Measurements from ENCODE around the gene SYT2.
"Not testable (repeated sequence)": the region's sequence is repeated elsewhere in the genome, so short reads cannot be mapped to it uniquely, and the experiment has no call there.

Gene SYT2

DNA sequence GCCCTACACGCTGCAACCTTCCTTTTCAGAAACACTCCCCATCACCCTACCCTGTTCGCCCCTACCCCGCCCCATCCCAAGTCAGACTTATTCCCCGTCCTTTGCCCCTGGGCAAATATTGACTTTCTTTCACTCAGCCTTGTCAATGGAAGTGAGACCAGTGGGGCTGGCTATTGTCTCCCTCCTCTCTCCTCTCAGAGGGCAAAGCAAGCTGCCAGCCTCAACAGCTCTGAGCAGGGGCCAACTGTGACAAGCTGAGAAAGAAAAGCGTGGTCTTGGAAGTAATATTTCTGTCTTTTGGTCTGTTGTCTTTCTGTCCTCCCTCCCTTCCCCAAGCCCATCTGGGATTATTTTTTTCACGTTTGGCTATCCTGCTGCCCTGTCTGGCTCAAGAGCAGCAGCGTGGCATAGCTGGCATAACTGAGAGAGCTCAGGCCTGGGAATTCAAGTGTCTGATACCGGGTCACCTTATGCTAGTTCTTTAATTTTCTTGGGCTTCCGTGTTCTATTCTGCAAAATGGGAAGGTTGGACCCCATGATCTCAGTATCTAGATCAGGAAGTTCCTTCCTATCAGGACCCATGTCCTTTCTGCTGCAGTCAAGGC lies 71.5 kb downstream of the SYT2 start:
- DNase-seq = peak; percentile 23

GRCh38 chr1:202638019-202638700 lies 72.1 kb downstream of the SYT2 start:
- DNase-seq = no peak

DNA sequence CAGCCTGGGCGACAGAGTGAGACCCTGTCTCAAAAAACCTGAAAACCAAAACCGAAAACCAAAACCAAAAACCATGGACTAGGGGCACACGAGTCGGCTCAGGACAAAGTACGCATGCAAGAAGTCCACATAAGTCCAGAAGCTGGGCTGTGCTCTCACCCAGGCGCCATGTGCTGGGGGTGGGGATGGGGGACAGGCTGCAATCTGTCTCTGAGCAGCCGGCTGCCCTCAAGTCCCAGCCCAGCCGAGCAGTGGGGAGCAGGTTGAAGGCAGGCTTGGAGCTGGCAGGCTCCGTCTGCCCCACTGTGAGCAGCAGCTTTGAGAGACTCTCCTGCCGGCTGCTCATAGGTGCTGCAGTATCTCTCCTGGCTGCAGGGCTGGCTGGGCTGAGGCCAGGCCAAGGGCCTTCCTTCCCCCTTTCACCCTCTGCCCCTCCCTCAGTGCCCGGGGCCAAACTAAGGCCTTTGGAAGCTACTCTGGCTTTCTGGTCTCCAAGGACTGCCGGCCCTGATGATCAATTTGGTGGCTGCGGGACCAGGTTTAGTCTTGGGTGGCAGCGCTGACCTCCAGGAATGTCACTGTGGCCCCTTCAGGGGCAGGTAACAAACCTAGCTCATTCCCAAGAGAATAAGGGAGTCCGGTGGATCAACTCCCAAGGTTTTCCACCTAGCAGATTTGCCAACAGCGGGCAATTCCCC lies 72.8 kb downstream of the SYT2 start:
- not testable (repeated sequence) for DNase-seq

DNA sequence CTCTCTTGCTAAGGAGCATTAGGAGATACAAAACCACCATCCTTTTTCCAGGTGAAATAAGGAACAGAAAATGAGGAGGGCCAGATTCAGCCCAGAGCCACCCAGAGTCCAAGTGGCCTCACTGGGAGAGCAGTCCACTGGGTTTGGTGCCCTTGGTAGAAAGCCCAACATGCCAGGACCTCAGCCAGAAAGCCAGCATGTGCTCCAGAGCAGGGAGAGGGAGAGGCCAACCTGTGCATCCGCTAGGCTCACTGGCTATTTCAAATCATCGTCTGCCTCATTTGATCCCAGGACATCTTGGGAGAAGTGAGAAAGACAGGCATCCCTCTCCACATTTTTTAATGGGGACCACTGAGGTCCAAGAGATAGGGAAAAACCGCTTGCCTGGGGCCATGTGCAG lies 74.1 kb downstream of the SYT2 start:
- DNase-seq = not testable (repeated sequence)

GRCh38 chr1:202632241-202632640 lies 78.0 kb downstream of the SYT2 start:
- DNase-seq = no peak

- DNase-seq = no peak
Measured at GRCh38 chr1:202631076-202631923, 79.0 kb downstream of the SYT2 start.

DNA sequence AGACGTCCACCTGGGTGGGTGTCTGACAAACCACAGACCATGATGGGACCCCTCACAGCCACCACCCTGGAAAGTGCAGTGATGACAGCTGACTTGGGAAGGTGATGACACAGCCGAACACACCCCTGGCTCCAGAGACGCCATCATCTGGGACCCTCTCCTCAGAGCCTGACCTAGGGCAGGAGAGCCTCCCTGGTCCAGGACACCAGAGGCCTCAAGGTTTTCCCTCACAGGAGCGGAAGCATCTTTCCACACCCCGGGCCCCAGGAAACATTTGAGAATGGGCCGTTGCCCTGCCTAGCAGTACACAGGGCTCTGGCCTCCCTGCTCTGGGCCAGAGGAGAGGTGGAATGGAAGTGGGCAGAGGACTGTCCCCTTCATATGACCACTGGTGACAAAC lies 79.7 kb downstream of the SYT2 start:
- DNase-seq = no peak

GRCh38 chr1:202630096-202630495 lies 80.2 kb downstream of the SYT2 start:
- not testable (repeated sequence) for DNase-seq

GRCh38 chr1:202629257-202629811 lies 80.9 kb downstream of the SYT2 start:
- not testable (repeated sequence) for DNase-seq

GRCh38 chr1:202628646-202629215 lies 81.5 kb downstream of the SYT2 start:
- DNase-seq = no peak

GRCh38 chr1:202627841-202628565 lies 82.3 kb downstream of the SYT2 start:
- DNase-seq = no peak

DNA sequence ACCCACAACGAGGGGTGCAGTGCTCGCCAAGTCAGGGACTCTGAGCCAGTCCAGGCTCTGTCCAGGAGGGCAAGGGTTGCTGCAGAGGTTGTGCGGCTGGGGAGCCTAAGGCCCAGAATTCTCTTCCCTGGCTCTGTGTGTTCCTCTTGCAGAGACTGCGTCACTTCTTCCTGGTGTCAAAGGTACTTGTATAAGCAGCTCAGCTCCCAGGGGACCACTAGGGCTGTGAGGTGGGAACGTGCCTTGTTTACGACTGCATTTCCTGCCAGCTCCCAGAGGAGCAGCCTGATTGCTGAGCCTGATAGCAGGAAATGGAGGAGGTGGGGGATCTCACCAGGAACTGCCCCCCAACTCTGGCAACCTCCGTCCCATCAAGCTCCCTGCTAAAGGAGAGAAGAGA lies 83.2 kb downstream of the SYT2 start:
- DNase-seq = not testable (repeated sequence)

- DNase-seq = peak; percentile 58
Measured at GRCh38 chr1:202625416-202626360, 84.6 kb downstream of the SYT2 start.

- DNase-seq = no peak
Measured at GRCh38 chr1:202624781-202625108, 85.5 kb downstream of the SYT2 start.

DNA sequence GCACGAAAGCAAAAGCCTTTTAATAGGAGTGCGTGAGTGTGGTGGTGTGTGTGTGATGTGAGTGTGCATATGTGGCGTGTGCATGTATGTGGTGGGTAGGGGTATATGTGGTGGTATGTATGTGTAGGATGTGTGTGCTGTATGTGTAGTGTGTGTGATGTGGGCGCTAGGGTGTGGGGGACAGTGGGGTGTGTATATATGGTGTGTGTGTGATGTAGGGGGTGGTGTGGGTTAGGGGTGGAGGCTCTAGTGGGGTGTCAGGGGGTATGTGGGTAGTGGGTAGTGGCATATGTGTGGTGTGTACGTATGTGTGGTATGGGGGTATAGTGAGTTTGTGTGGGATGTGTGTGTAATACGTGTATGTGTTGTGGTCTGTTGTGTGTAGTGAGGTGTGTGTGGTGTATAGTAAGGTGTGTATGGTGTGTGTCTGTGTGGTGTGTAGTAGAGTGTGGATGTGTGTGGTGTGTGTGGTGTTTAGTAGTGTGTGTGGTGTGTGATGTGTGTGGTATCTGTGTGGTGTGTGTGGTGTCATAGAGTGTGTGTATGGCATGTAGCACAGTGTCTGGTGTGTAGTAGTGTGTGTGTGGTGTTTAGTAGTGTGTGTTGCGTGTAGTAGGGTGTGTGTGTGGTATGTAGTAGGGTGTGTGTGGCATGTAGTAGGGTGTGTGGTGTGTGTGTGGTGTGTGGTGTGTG lies 86.0 kb downstream of the SYT2 start:
- DNase-seq = no peak

- not testable (repeated sequence) for DNase-seq
Measured at GRCh38 chr1:202623476-202623875, 86.8 kb downstream of the SYT2 start.

- DNase-seq = no peak
Measured at GRCh38 chr1:202623075-202623474, 87.2 kb downstream of the SYT2 start.

DNA sequence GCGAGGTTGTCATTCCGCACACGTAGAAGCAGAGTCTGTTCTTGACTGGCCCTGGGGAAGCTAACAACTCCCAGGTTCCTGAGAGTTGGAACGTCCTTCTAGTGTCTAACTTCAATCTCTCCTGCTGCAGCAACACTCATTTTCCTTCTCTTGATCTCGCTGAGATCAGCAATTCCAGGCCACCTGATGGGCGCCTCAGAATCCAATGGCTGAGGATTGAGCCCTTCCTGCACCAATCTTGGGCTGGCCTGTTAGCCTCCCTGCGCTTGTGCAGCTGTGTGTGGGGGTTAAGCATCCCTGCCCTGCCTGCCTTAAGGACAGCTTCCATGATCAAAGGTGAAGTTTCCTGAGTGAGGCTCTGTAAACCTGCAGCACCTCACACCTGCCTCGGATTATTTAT lies 87.9 kb downstream of the SYT2 start:
- DNase-seq = no peak

DNA sequence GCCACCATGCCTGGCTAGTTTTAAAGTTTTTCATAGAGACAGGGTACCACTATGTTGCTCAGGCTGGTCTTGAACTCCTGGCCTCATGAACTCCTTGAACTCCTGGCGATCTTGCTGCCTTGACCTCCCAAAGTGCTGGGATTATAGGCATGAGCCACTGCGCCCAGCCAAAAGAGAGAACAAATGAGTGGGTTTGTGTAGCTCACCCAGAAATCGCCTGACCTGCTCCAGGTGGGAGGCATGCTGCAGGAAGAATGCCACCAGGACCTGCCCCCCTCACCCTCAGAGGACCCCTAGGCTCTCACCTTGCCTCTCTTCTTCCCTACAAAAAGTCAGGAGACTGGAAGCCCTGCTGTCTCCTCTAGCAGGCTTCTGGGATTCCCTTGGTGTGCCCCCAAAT lies 88.8 kb downstream of the SYT2 start:
- DNase-seq = no peak

- not testable (repeated sequence) for DNase-seq
Measured at GRCh38 chr1:202620036-202620435, 90.2 kb downstream of the SYT2 start.

Measured in NCI-H510A treated with DMSO at 0.1 percent for 48 hours (cell line).